Bronchial epithelial cell (primary cell): ENCODE measurements around the gene THBS3. TPM values are rescaled to one million over a fixed set of nuclear protein-coding genes. Genes with fewer than 3 reads are reported as not detected.
"Not testable (repeated sequence)": the region's sequence is repeated elsewhere in the genome, so short reads cannot be mapped to it uniquely, and the experiment has no call there.

Source experiments
- DNase-seq: peaks from one replicate; pipeline ENCODE4 v3.0.0-alpha.2; 2010; ENCODE audit warnings: low read depth
- FAIRE-seq: peaks from 2 replicates; lab custom pipeline; 2011; peaks lifted over from hg19 to GRCh38; lab: Jason Lieb, UNC
- H3K27me3 ChIP-seq: 2 replicates; pipeline ENCODE4 v1.5.1; 2011; ENCODE audit warnings: low read length; ENCODE audit not compliant: control insufficient read depth, insufficient read depth
- H3K36me3 ChIP-seq: 2 replicates; pipeline ENCODE4 v1.5.1; 2011; ENCODE audit warnings: low read length; ENCODE audit not compliant: control insufficient read depth, insufficient read depth
- H3K4me3 ChIP-seq: 2 replicates; pipeline ENCODE4 v1.5.1; 2011; ENCODE audit warnings: mild to moderate bottlenecking, low read depth, low read length, control low read depth
- total RNA-seq: library from RNA; depleted of rRNA; stranded (reverse); fragments of >200 nt; gene quantifications from 2 replicates; pipeline ENCODE4 v1.2.1, GENCODE V29; 2014
- TF ChIP-seq, protein P1 (sequence below): IDR thresholded peaks from 2 replicates; pipeline ENCODE4 v1.5.1; 2011; ENCODE audit warnings: mild to moderate bottlenecking, moderate library complexity, low read length, control low read depth, inconsistent platforms; ENCODE audit not compliant: insufficient read depth, severe bottlenecking

The THBS3 gene
- total RNA-seq, 1 donor from 2014 or later, result 16.3 TPM

DNA sequence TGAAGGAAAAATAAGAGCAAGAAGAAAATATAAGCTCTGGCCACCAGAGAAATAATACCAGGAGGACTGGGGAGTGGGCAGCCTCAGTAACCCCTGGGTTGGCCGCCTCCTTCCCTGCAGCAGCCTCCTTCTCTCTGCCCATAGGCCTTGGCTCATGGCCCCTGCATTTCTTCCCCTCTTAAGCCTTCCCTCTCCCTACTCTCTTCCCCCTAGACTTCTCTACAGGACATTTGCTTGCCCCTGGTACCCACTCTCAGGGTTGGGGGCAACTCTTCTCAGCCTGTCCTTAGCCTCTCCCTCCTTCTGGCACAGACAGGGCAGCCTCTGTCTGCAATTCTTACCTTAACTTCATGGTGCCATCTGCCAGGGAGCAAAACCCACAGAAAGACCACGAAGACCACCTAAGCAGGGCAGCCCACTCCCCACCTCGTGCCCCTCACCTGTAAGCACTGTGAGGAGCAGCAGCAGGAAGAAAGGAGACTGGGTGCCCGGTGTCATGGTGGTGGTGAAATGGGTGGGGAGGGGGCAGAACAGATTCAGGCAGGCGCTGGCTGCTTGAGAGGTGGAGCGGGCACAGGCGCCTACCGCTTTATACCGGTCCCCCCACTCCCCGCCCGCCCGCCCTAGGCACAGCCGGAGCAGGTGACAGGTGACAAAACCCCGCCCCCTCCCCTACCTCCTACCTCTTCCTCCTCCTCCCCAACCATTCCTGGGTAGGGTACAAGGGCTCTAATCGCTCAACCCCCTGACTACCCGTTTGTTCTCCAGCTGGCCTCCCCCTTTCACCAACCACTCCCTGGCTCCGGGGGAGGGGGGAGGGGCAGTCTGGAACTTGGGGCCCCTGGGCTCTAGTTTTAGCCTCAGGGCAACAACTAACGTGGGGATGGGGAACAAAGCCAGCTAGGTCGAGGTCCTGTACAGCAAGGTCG lies 15.1 kb downstream of the THBS3 start:
- peak; percentile 17 for DNase-seq
- peaks cover 2% of the 10 kb centered on the region for H3K36me3 ChIP-seq
- no peaks in the 10 kb centered on the region for H3K27me3 ChIP-seq
- no peak for FAIRE-seq
- H3K4me3 ChIP-seq, result peak overlapping the region; percentile 26
- TF ChIP-seq, protein P1, sequence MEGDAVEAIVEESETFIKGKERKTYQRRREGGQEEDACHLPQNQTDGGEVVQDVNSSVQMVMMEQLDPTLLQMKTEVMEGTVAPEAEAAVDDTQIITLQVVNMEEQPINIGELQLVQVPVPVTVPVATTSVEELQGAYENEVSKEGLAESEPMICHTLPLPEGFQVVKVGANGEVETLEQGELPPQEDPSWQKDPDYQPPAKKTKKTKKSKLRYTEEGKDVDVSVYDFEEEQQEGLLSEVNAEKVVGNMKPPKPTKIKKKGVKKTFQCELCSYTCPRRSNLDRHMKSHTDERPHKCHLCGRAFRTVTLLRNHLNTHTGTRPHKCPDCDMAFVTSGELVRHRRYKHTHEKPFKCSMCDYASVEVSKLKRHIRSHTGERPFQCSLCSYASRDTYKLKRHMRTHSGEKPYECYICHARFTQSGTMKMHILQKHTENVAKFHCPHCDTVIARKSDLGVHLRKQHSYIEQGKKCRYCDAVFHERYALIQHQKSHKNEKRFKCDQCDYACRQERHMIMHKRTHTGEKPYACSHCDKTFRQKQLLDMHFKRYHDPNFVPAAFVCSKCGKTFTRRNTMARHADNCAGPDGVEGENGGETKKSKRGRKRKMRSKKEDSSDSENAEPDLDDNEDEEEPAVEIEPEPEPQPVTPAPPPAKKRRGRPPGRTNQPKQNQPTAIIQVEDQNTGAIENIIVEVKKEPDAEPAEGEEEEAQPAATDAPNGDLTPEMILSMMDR, result no peak

DNA sequence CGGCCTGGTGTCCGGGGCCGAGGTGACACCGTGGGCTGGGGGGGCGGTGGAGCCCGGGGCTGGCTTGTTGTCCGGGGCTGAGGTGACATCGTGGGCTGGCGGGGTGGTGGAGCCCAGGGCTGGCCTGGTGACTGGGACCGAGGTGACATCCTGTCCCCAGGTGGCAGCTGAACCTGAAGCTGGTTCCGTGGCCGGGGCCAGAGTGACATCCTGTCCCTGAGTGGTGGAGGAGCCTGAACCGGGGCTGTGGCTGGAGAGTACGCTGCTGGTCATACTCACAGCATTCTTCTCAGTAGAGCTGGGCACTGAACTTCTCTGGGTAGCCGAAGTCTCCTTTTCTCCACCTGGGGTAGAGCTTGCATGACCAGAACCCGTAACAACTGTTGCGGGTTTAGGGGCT lies 15.8 kb downstream of the THBS3 start:
- no peak for FAIRE-seq
- Histone ChIP-seq H3K36me3 (no peaks in the 10 kb centered on the region), H3K4me3 (no peak overlapping the region), H3K27me3 (no peaks in the 10 kb centered on the region)
- DNase-seq, result no peak
- TF ChIP-seq, protein P1, result no peak

DNA sequence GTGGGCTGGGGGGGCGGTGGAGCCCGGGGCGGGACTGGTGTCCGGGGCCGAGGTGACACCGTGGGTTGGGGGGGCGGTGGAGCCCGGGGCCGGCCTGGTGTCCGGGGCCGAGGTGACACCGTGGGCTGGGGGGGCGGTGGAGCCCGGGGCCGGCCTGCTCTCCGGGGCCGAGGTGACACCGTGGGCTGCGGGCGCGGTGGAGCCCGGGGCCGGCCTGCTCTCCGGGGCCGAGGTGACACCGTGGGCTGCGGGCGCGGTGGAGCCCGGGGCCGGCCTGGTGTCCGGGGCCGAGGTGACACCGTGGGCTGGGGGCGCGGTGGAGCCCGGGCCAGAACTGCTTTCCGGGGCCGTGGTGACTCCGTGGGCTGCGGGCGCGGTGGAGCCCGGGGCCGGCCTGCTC lies 17.8 kb downstream of the THBS3 start:
- H3K27me3 ChIP-seq, FAIRE-seq, H3K36me3 ChIP-seq, DNase-seq, H3K4me3 ChIP-seq: not testable (repeated sequence)

DNA sequence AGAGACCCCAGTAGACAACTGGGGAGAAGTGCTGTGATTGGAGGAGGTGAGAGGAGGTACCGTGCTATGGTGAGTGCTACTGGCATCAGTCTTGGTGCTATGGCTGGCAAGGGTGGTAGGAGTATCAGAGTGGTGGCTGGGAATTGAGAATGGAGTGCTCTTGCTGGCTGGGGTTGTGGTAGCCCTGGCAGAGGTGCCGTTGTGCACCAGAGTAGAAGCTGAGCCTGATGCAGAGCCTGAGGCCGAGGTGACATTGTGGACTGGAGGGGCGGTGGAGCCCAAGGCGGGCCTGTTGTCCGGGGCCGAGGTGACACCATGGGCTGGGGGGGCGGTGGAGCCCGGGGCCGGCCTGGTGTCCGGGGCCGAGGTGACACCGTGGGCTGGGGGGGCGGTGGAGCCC lies 19.4 kb downstream of the THBS3 start:
- DNase-seq (no peak), FAIRE-seq (no peak)
- TF ChIP-seq, protein P1, result no peak
- no peaks in the 10 kb centered on the region for H3K36me3 ChIP-seq
- no peaks in the 10 kb centered on the region for H3K27me3 ChIP-seq
- H3K4me3 ChIP-seq, result no peak overlapping the region

DNA sequence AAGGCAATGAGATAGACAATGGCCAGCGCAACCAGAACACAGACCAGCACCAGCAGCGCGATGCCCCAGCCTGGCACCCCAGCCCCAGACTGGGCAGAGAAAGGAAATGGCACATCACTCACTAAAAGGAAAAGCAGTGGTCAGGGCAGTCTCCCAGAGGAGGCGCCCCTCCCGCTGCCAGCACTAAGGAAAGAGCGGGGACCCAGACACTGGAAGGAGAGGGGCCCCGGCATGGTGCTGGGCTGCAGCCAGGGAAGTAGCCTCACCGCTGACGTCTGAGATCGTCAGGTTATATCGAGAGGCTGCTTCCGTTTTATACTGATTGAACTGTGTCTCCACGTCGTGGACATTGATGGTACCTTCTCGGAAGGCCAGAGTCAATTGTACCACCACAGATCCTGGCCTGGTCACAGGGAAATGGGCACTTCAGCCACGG lies 20.2 kb downstream of the THBS3 start:
- Histone ChIP-seq H3K27me3 (no peaks in the 10 kb centered on the region), H3K36me3 (no peaks in the 10 kb centered on the region), H3K4me3 (no peak overlapping the region)
- no peak for FAIRE-seq
- no peak for DNase-seq
- TF ChIP-seq, protein P1, result no peak

DNA sequence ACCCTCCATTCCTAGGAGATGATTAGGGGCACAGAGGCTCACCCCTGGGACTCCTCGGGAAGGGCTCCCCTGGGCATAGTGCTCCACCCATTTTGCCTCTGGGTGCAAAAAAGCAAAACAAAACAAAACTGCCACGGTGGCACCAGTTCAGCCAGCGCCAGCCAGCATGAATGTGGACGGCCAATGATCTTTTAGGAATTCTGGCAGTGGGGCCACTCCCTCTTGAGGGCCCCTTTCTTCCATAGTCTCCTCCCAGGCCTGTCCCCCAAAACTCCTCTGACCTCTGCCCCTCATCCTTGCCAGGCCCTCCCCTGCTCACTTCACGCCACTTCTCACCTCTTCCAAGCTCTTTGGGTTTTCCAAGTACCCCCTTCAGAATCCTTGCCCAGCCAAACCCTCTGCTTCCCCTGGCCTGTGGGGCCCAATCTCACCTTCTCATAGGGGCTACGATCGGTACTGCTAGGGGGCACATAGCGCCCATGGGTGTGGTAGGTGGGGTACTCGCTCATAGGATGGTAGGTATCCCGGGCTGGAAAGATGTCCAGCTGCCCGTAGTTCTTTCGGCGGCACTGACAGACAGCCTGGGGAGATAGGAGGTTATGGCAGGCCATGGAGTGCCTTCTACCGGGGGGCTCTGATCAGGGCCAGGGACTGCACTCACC lies 20.8 kb downstream of the THBS3 start:
- Histone ChIP-seq H3K4me3 (no peak overlapping the region), H3K36me3 (no peaks in the 10 kb centered on the region), H3K27me3 (no peaks in the 10 kb centered on the region)
- DNase-seq (no peak), FAIRE-seq (no peak)
- TF ChIP-seq, protein P1, result no peak
